Loucy (cell line): ENCODE results near the gene ERBIN.

Experiments used
- CTCF ChIP-seq: fragments of 200-600 bp; sonication (generic); conservative IDR thresholded peaks from 2 replicates; pipeline ENCODE4 v1.5.1; 2014; ENCODE audit warnings: mild to moderate bottlenecking, antibody characterized with exemption, low read length
- EZH2phosphoT487 ChIP-seq: fragments of 200-600 bp; IDR thresholded peaks from 2 replicates; pipeline ENCODE4 v1.6.1; 2018; ENCODE audit warnings: antibody characterized with exemption, mild to moderate bottlenecking, moderate library complexity, borderline replicate concordance

- TF ChIP-seq CTCF: no peak
- TF ChIP-seq EZH2phosphoT487: no peak
Observed at GRCh38 chr5:65926893-65927292, 518 bp downstream of the ERBIN start.
